GM12878 (cell line): ENCODE measurements around the gene GGACT. TPM values are rescaled to one million over a fixed set of nuclear protein-coding genes. Genes with fewer than 3 reads are reported as not detected.

ENCODE experiments used
- ATAC-seq: fragments of 200-7000 bp; cut with Tn5 transposase; 3 replicates; pipeline ENCODE4 v1.9.1; 2020; ENCODE audit warnings: mild to moderate bottlenecking, moderate library complexity
- BruUV-seq: library from RNA; stranded (reverse); fragments of 400-500 nt; replicated peaks from 2 replicates; lab custom pipeline; 2021; lab: Mats Ljungman, UMichigan
- CTCF ChIA-PET: fragments of 300-600 bp; sonication (Branson Sonifier 250); formaldehyde crosslinking; extraction: SDS; loops from one replicate; lab custom pipeline; 2021; ENCODE audit warnings: inconsistent platforms; lab: Yijun Ruan, JAX
- POLR2A ChIA-PET: fragments of 350-600 bp; formaldehyde crosslinking; extraction: SDS; loops from one replicate; lab custom pipeline; 2021; ENCODE audit warnings: inconsistent platforms; lab: Charles Lee
- RAD21 ChIA-PET: fragments of 300-600 bp; sonication (Branson Sonifier 250); formaldehyde crosslinking; loops from one replicate; lab custom pipeline; 2023; ENCODE audit warnings: antibody characterized with exemption; ENCODE audit not compliant: unreplicated experiment; lab: Charles Lee
- SMC1A ChIA-PET: fragments of 300-600 bp; sonication (Branson Sonifier 250); formaldehyde crosslinking; loops from one replicate; lab custom pipeline; 2023; ENCODE audit not compliant: unreplicated experiment, uncharacterized antibody; lab: Charles Lee
- DNase-seq: peaks from one replicate; pipeline ENCODE4 v3.0.0-alpha.2; 2011; ENCODE audit warnings: low read depth, low spot score
- FAIRE-seq: peaks from 3 replicates; lab custom pipeline; 2011; peaks lifted over from hg19 to GRCh38; lab: Jason Lieb, UNC
- H2AFZ ChIP-seq: 2 replicates; pipeline ENCODE4 v1.6.0; 2011; ENCODE audit warnings: low read depth, low read length, control low read depth; ENCODE audit not compliant: control insufficient read depth
- H3K27ac ChIP-seq: 2 replicates; pipeline ENCODE4 v1.5.1; 2011; ENCODE audit warnings: control low read depth; ENCODE audit not compliant: control insufficient read depth, insufficient read depth
- H3K27me3 ChIP-seq, 2 experiments: replicated peaks in 1 of 2; 2 replicates each; pipeline versions ENCODE4 v1.6.0 to v1.6.1; 2011; ENCODE audit warnings: low read length in 1 of 2; ENCODE audit not compliant: control insufficient read depth in 2 of 2, insufficient read depth in 2 of 2
- H3K36me3 ChIP-seq, 2 experiments: 2 replicates each; pipeline ENCODE4 v1.5.1; 2011; ENCODE audit warnings: low read length in 1 of 2; ENCODE audit not compliant: control insufficient read depth in 2 of 2, insufficient read depth in 2 of 2
- H3K4me1 ChIP-seq: 2 replicates; pipeline ENCODE4 v1.6.1; 2011; ENCODE audit warnings: mild to moderate bottlenecking, low read length, moderate library complexity, mixed read lengths; ENCODE audit not compliant: control insufficient read depth, insufficient read depth
- H3K4me2 ChIP-seq: 2 replicates; pipeline ENCODE4 v1.6.0; 2011; ENCODE audit warnings: control low read depth; ENCODE audit not compliant: control insufficient read depth, insufficient read depth
- H3K4me3 ChIP-seq: fragments of 200-600 bp; sonication (generic); 2 replicates; pipeline ENCODE4 v1.5.1; 2016
- H3K79me2 ChIP-seq: 2 replicates; pipeline ENCODE4 v1.6.0; 2011; ENCODE audit warnings: low read length; ENCODE audit not compliant: control insufficient read depth, insufficient read depth
- H3K9ac ChIP-seq: 2 replicates; pipeline ENCODE4 v1.8.0; 2011; ENCODE audit warnings: low read length, control low read depth, mixed read lengths; ENCODE audit not compliant: control insufficient read depth, insufficient read depth
- H3K9me3 ChIP-seq: replicated peaks from 3 replicates; pipeline ENCODE4 v1.5.1; 2011; ENCODE audit warnings: mild to moderate bottlenecking, low read length; ENCODE audit not compliant: control insufficient read depth, insufficient read depth
- H4K20me1 ChIP-seq: 2 replicates; pipeline ENCODE4 v1.6.0; 2011; ENCODE audit not compliant: control insufficient read depth, insufficient read depth
- BACH1 ChIP-seq: fragments of 450-650 bp; IDR thresholded peaks from 2 replicates; pipeline ENCODE4 v1.6.1; 2017; ENCODE audit warnings: mild to moderate bottlenecking, borderline replicate concordance
- BRCA1 ChIP-seq: IDR thresholded peaks from 2 replicates; pipeline ENCODE4 v1.6.1; 2011; ENCODE audit warnings: low read depth, low read length, improper control_type of control experiment
- CTCF ChIP-seq, 3 experiments: IDR thresholded peaks in 2 of 3; conservative IDR thresholded peaks in 1 of 3; 2 replicates each; pipeline ENCODE4 v1.5.1; 2011; ENCODE audit warnings: low read depth in 3 of 3, low read length in 3 of 3, mild to moderate bottlenecking in 3 of 3, control low read depth in 2 of 3, moderate library complexity in 2 of 3, inconsistent platforms in 1 of 3, mixed read lengths in 1 of 3; ENCODE audit not compliant: control insufficient read depth in 2 of 3, insufficient read depth in 1 of 3; ENCODE audit errors: extremely low read depth in 1 of 3
- EGR1 ChIP-seq, 2 experiments: IDR thresholded peaks; 1 replicate in 1 of 2; 2 replicates in 1 of 2; pipeline ENCODE4 v1.6.1; 2011 to 2012; ENCODE audit warnings: low read depth in 2 of 2, low read length in 2 of 2, borderline replicate concordance in 1 of 2, mild to moderate bottlenecking in 1 of 2, moderate library complexity in 1 of 2
- HCFC1 ChIP-seq: fragments of 150-350 bp; IDR thresholded peaks from 2 replicates; pipeline ENCODE4 v1.6.1; 2014; ENCODE audit warnings: low read length
- HDGF ChIP-seq: fragments of 450-650 bp; IDR thresholded peaks from 2 replicates; pipeline ENCODE4 v1.6.1; 2016; ENCODE audit warnings: antibody characterized with exemption
- KDM1A ChIP-seq: fragments of 200-600 bp; sonication (generic); IDR thresholded peaks from 2 replicates; pipeline ENCODE4 v1.6.1; 2016; ENCODE audit warnings: borderline replicate concordance
- KLF5 ChIP-seq: fragments of 450-650 bp; IDR thresholded peaks from 2 replicates; pipeline ENCODE4 v1.6.1; 2014; ENCODE audit warnings: mild to moderate bottlenecking; ENCODE audit not compliant: partially characterized antibody
- PAX8 ChIP-seq: fragments of 450-650 bp; IDR thresholded peaks from 2 replicates; pipeline ENCODE4 v1.6.1; 2017; ENCODE audit warnings: mild to moderate bottlenecking, moderate library complexity
- RELA ChIP-seq: fragments of 450-650 bp; IDR thresholded peaks from 2 replicates; pipeline ENCODE4 v1.8.0; 2014; ENCODE audit warnings: borderline replicate concordance; ENCODE audit not compliant: partially characterized antibody
- SUZ12 ChIP-seq: fragments of 200-600 bp; sonication (generic); IDR thresholded peaks from one replicate; pipeline ENCODE4 v1.6.1; 2018; ENCODE audit warnings: antibody characterized with exemption, mild to moderate bottlenecking; ENCODE audit not compliant: unreplicated experiment
- YBX1 ChIP-seq: fragments of 450-650 bp; IDR thresholded peaks from 2 replicates; pipeline ENCODE4 v1.6.1; 2016; ENCODE audit warnings: antibody characterized with exemption
- ZNF24 ChIP-seq: fragments of 450-650 bp; IDR thresholded peaks from 2 replicates; pipeline ENCODE4 v1.6.1; 2017; ENCODE audit warnings: antibody characterized with exemption, mild to moderate bottlenecking
- WGBS: methylation state at CpG from one replicate; pipeline ENCODE4 v1.1.6; 2016; ENCODE audit warnings: low lambda C conversion rate; ENCODE audit not compliant: insufficient replicate concordance, insufficient coverage; ENCODE audit errors: missing lambda C conversion rate; 5-methylcytosine and 5-hydroxymethylcytosine counted together
- in situ Hi-C: fragments of 300-500 bp; cut with MboI; formaldehyde crosslinking; loops from 9 replicates; pipeline ENCODE4 v1.14.3; 2018; ENCODE audit warnings: mixed read lengths
- intact Hi-C: fragments of 100-400 bp; cut with micrococcal nuclease; formaldehyde crosslinking; loops from one replicate; pipeline ENCODE4 v1.14.2; 2022; ENCODE audit not compliant: unreplicated experiment
- polyA plus RNA-seq, 11 experiments: library from polyadenylated mRNA; depleted of rRNA in 4 of 11; unstranded in 6 of 11; stranded (reverse) in 5 of 11; fragments of >200 nt; fragmentation: Nextera tagmentation in 4 of 11; fragmentation: Illumina TruSeq in 1 of 11; extraction: Ambion mirVana in 4 of 11; extraction: Trizol in 1 of 11; gene quantifications; 1 replicate in 1 of 11; 2 replicates in 10 of 11; pipeline versions ENCODE4 v1.2.1 to v1.2.3, GENCODE V29; 2011 to 2016; ENCODE audit warnings: inconsistent platforms in 2 of 11, missing spikeins in 2 of 11, low read depth in 1 of 11
- total RNA-seq, 4 experiments: library from RNA; depleted of rRNA in 3 of 4; stranded (reverse); fragments of >200 nt in 3 of 4; fragmentation: Illumina TruSeq in 1 of 4; extraction: Trizol in 1 of 4; gene quantifications; 2 replicates each; pipeline versions ENCODE4 v1.2.1 to v1.2.3, GENCODE V29; 2013 to 2021
- TF ChIP-seq, protein P1 (sequence below): fragments of 450-650 bp; formaldehyde crosslinking; IDR thresholded peaks from 2 replicates; pipeline ENCODE4 v1.5.0; 2022; ENCODE audit warnings: mild to moderate bottlenecking, missing genetic modification characterization

GGACT gene
- total and polyA plus RNA-seq, 10 of the 15 experiments (the other 5 are each of a cell fraction or from before 2014, with no cell fraction given), result 0.61 to 8.8 (median 4.2) TPM

- Histone ChIP-seq H3K79me2 (no peaks in the 10 kb centered on the region), H3K4me3 (no peak overlapping the region), H3K9ac (no peak overlapping the region), H2AFZ (no peak overlapping the region), H3K27ac (no peak overlapping the region), H4K20me1 (no peaks in the 10 kb centered on the region), H3K4me1 (no peaks in the 10 kb centered on the region), H3K4me2 (no peak overlapping the region), H3K36me3 (no peaks in the 10 kb centered on the region), H3K9me3 (no peaks in the 10 kb centered on the region), H3K27me3 (no peaks in the 10 kb centered on the region)
- TF ChIP-seq KLF5, result no peak
- TF ChIP-seq HDGF, result no peak
- peak in 2 of 3 experiments; percentile 37 to 38; a peak in 3 of 6 replicates for TF ChIP-seq CTCF (IDR thresholded peaks at IDR 0.05 in 2 of 3, conservative IDR thresholded peaks at IDR 0.05 in 1 of 3; ENCODE audit: control insufficient read depth in 2 of 3, extremely low read depth in 1 of 3, insufficient read depth in 1 of 3, low read depth in 3 of 3, low read length in 3 of 3)
- no peak for TF ChIP-seq YBX1
- ChIA-PET RAD21 (no interaction called here), SMC1A (no interaction called here), CTCF (interaction anchor here (1.0 to 1.5 kb wide), 3 partner anchors 11 to 16 kb away, joined by 3 to 6 read pairs (median 3); no protein-coding TSS in a partner anchor), POLR2A (no interaction called here)
- intact Hi-C loops (no loop called here), in situ Hi-C loops (no loop called here)
- ATAC-seq (no peak), FAIRE-seq (no peak), DNase-seq (no peak)
- BruUV-seq, result no TSS peak
- WGBS, result 29% methylated on average over 4 of the region's 4 CpGs
Measured at GRCh38 chr13:100594731-100595130, 6.1 kb upstream of the GGACT start.

DNA sequence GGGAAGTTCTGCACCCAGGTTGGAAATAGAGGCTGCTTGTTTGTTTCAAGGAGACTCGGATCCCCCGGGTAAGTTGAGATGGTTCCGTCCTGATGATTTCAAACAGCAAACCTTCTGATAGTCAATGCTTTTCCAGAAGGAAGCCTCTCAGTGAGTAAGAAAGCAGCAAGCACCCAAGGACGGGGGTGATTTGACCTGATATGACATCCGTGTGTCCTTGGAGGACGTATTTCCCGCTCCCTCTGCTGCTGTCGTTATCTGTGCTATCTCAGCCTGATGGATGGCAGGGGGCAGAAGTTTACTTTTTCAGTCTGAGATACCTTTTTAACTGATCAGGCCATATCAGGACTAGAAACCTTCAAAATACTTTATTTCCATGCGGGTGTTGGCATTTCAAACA lies 5.7 kb upstream of the GGACT start:
- no peaks in the 10 kb centered on the region for H3K9me3 ChIP-seq
- BruUV-seq, result no TSS peak
- H3K4me3 ChIP-seq, result no peak overlapping the region
- no peaks in the 10 kb centered on the region for H3K79me2 ChIP-seq
- H3K4me2 ChIP-seq, result no peak overlapping the region
- FAIRE-seq, result no peak
- WGBS, result 77% methylated on average over 9 of the region's 9 CpGs
- no peaks in the 10 kb centered on the region for H3K27me3 ChIP-seq
- 0 out of 2 replicates have a peak, but pooled peaks cover under 1% of the 10 kb centered on the region for H3K4me1 ChIP-seq
- no peak for ATAC-seq
- no peak for DNase-seq
- no peak overlapping the region for H3K27ac ChIP-seq
- CTCF ChIA-PET, result interaction anchor here (1.3 kb wide), 1 partner anchor 17 kb away, joined by 3 read pairs; no protein-coding TSS in a partner anchor
- SMC1A ChIA-PET, result no interaction called here
- H3K36me3 ChIP-seq, result no peaks in the 10 kb centered on the region
- in situ Hi-C loops, result no loop called here
- intact Hi-C loops, result no loop called here
- H3K9ac ChIP-seq, result no peak overlapping the region
- H2AFZ ChIP-seq, result no peak overlapping the region
- H4K20me1 ChIP-seq, result no peaks in the 10 kb centered on the region
- RAD21 ChIA-PET, result no interaction called here
- POLR2A ChIA-PET, result no interaction called here
- TF ChIP-seq KDM1A (no peak), ZNF24 (no peak), BRCA1 (no peak), EGR1 (IDR thresholded peaks at IDR 0.05; ENCODE audit: borderline replicate concordance in 1 of 2, low read depth in 2 of 2, low read length in 2 of 2) (no peak), BACH1 (no peak), RELA (no peak), HCFC1 (no peak), PAX8 (no peak), SUZ12 (no peak)
- TF ChIP-seq, protein P1, sequence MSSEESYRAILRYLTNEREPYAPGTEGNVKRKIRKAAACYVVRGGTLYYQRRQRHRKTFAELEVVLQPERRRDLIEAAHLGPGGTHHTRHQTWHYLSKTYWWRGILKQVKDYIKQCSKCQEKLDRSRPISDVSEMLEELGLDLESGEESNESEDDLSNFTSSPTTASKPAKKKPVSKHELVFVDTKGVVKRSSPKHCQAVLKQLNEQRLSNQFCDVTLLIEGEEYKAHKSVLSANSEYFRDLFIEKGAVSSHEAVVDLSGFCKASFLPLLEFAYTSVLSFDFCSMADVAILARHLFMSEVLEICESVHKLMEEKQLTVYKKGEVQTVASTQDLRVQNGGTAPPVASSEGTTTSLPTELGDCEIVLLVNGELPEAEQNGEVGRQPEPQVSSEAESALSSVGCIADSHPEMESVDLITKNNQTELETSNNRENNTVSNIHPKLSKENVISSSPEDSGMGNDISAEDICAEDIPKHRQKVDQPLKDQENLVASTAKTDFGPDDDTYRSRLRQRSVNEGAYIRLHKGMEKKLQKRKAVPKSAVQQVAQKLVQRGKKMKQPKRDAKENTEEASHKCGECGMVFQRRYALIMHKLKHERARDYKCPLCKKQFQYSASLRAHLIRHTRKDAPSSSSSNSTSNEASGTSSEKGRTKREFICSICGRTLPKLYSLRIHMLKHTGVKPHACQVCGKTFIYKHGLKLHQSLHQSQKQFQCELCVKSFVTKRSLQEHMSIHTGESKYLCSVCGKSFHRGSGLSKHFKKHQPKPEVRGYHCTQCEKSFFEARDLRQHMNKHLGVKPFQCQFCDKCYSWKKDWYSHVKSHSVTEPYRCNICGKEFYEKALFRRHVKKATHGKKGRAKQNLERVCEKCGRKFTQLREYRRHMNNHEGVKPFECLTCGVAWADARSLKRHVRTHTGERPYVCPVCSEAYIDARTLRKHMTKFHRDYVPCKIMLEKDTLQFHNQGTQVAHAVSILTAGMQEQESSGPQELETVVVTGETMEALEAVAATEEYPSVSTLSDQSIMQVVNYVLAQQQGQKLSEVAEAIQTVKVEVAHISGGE (CRISPR knock-in tag), result no peak
